Prostate gland (tissue), 2 donors: Measurements from ENCODE around the gene PPFIBP2. TPM values are rescaled to one million over a fixed set of nuclear protein-coding genes. Genes with fewer than 3 reads are reported as not detected.
A peak's percentile ranks its signal among the peaks of the same experiment; 100 is the strongest.
"Not testable (repeated sequence)": the region's sequence is repeated elsewhere in the genome, so short reads cannot be mapped to it uniquely, and the experiment has no call there.

Experiments used
- DNase-seq: peaks from one replicate; pipeline ENCODE4 v3.0.0-alpha.2; 2019; ENCODE audit warnings: low spot score
- H3K27ac ChIP-seq, 2 donors: fragments of 200-600 bp; sonication (generic); 2 replicates each; pipeline ENCODE4 v1.5.1; 2017 to 2019
- H3K27me3 ChIP-seq: fragments of 200-600 bp; sonication (generic); replicated peaks from 2 replicates; pipeline ENCODE4 v1.5.1; 2019; ENCODE audit not compliant: insufficient read depth
- H3K36me3 ChIP-seq, 2 donors: fragments of 200-600 bp; sonication (generic); 1 replicate in 1 of 2; 2 replicates in 1 of 2; pipeline versions ENCODE4 v1.5.1 to v1.8.1; 2017 to 2019
- H3K4me1 ChIP-seq: fragments of 200-600 bp; sonication (generic); replicated peaks from 2 replicates; pipeline ENCODE4 v1.5.1; 2019
- H3K4me3 ChIP-seq, 2 donors: fragments of 200-600 bp; sonication (generic); 2 replicates each; pipeline ENCODE4 v1.5.1; 2017 to 2019
- H3K9me3 ChIP-seq: fragments of 200-600 bp; sonication (generic); 2 replicates; pipeline ENCODE4 v1.5.1; 2017
- CTCF ChIP-seq, 4 experiments: fragments of 200-600 bp in 2 of 4; fragments of 450-650 bp in 2 of 4; sonication (generic) in 2 of 4; IDR thresholded peaks; 1 replicate in 3 of 4; 2 replicates in 1 of 4; pipeline ENCODE4 v1.5.1; 2016 to 2019; ENCODE audit warnings: antibody characterized with exemption in 4 of 4, mild to moderate bottlenecking in 2 of 4, moderate library complexity in 2 of 4
- POLR2A ChIP-seq: fragments of 450-650 bp; IDR thresholded peaks from one replicate; pipeline ENCODE4 v1.6.1; 2016; ENCODE audit warnings: antibody characterized with exemption, mild to moderate bottlenecking
- POLR2AphosphoS5 ChIP-seq: sonication (generic); formaldehyde crosslinking; IDR thresholded peaks from one replicate; pipeline ENCODE4 v1.6.1; 2017; ENCODE audit warnings: antibody characterized with exemption
- WGBS: methylation state at CpG from one replicate; pipeline ENCODE4 v1.1.5; 2018; 5-methylcytosine and 5-hydroxymethylcytosine counted together
- intact Hi-C: fragments of 100-400 bp; cut with DNase I; formaldehyde crosslinking; loops from one replicate; pipeline ENCODE4 v1.14.2; 2022
- total RNA-seq, 2 donors: library from RNA; depleted of rRNA; stranded (reverse); fragments of >200 nt; gene quantifications; one replicate each; pipeline ENCODE4 v1.1.0, GENCODE V29; 2016

The PPFIBP2 gene
- total RNA-seq, 2 donors from 2014 or later, result 76.3 to 88.3 TPM

- intact Hi-C loops, result loop anchor here (2.0 to 10.0 kb wide), 2 partner anchors 85 to 201 kb away; no protein-coding TSS in a partner anchor
- DNase-seq, result no peak
- H3K4me1 ChIP-seq, result no peaks in the 10 kb centered on the region
- peaks cover 2 to 13% of the 10 kb centered on the region in 2 donors for H3K36me3 ChIP-seq
- TF ChIP-seq POLR2A, result no peak
- no peaks in the 10 kb centered on the region for H3K27me3 ChIP-seq
- 79% methylated on average over 14 of the region's 14 CpGs for WGBS
- H3K27ac ChIP-seq, result no peak overlapping the region
- H3K9me3 ChIP-seq, result no peaks in the 10 kb centered on the region
- no peak overlapping the region for H3K4me3 ChIP-seq
Measured at GRCh38 chr11:7655253-7656217, 141.7 kb downstream of the PPFIBP2 start.

GRCh38 chr11:7656704-7657103, 142.9 kb downstream of the PPFIBP2 start:
- TF ChIP-seq POLR2A, result no peak
- TF ChIP-seq CTCF (IDR thresholded peaks at IDR 0.05), result no peak
- TF ChIP-seq POLR2AphosphoS5, result no peak
- Histone ChIP-seq H3K27ac (no peak overlapping the region), H3K4me1 (no peaks in the 10 kb centered on the region), H3K27me3 (no peaks in the 10 kb centered on the region), H3K9me3 (no peaks in the 10 kb centered on the region), H3K4me3 (no peak overlapping the region), H3K36me3 (peaks cover 2 to 13% of the 10 kb centered on the region in 2 donors)
- WGBS, result 82% methylated on average over 11 of the region's 11 CpGs
- no peak for DNase-seq
- intact Hi-C loops, result loop anchor here (2.0 to 10.0 kb wide), 2 partner anchors 86 to 202 kb away; no protein-coding TSS in a partner anchor

GRCh38 chr11:7657306-7658025, 143.7 kb downstream of the PPFIBP2 start:
- no peaks in the 10 kb centered on the region for H3K27me3 ChIP-seq
- H3K4me3 ChIP-seq, result no peak overlapping the region
- H3K27ac ChIP-seq, result no peak overlapping the region
- H3K36me3 ChIP-seq, result peaks cover 2 to 11% of the 10 kb centered on the region in 2 donors
- no peaks in the 10 kb centered on the region for H3K4me1 ChIP-seq
- TF ChIP-seq CTCF (IDR thresholded peaks at IDR 0.05), result peak in 3 of 4 experiments; percentile 35 to 66 (median 60)
- TF ChIP-seq POLR2AphosphoS5, result peak; percentile 33
- no peak for TF ChIP-seq POLR2A
- intact Hi-C loops, result loop anchor here (2.0 to 10.0 kb wide), 2 partner anchors 87 to 203 kb away; no protein-coding TSS in a partner anchor
- peak; percentile 56 for DNase-seq
- H3K9me3 ChIP-seq, result no peaks in the 10 kb centered on the region
- 52% methylated on average over 15 of the region's 15 CpGs for WGBS

GRCh38 chr11:7663531-7663930, 149.7 kb downstream of the PPFIBP2 start:
- H3K36me3 ChIP-seq, H3K4me3 ChIP-seq, DNase-seq, H3K9me3 ChIP-seq, H3K27ac ChIP-seq, H3K27me3 ChIP-seq, intact Hi-C loops, H3K4me1 ChIP-seq: not testable (repeated sequence)
- 80% methylated on average over 16 of the region's 16 CpGs for WGBS

GRCh38 chr11:7664867-7665266, 151.1 kb downstream of the PPFIBP2 start:
- DNase-seq, result no peak
- no peaks in the 10 kb centered on the region for H3K4me1 ChIP-seq
- no peak for TF ChIP-seq CTCF (IDR thresholded peaks at IDR 0.05)
- no peak for TF ChIP-seq POLR2AphosphoS5
- no peak for TF ChIP-seq POLR2A
- no peaks in the 10 kb centered on the region for H3K27me3 ChIP-seq
- 75% methylated on average over 6 of the region's 6 CpGs for WGBS
- H3K27ac ChIP-seq, result no peak overlapping the region
- H3K4me3 ChIP-seq, result no peak overlapping the region
- H3K9me3 ChIP-seq, result no peaks in the 10 kb centered on the region
- no peaks in the 10 kb centered on the region for H3K36me3 ChIP-seq
- intact Hi-C loops, result loop anchor here (5.0 kb wide), 1 partner anchor 153 kb away; the partner anchor contains the start of gene PPFIBP2
